ENCODE measurements around the gene SAXO2.
"Not testable (repeated sequence)": the region's sequence is repeated elsewhere in the genome, so short reads cannot be mapped to it uniquely, and the experiment has no call there.

Gene SAXO2

GRCh38 chr15:82317091-82317489 lies 54.5 kb downstream of the SAXO2 start:
- ChIA-PET CTCF (no interaction called here), POLR2A (no interaction called here)
- no peak for DNase-seq (ENCODE audit: low read depth, low spot score)
- no peak for TF ChIP-seq CTCF (IDR thresholded peaks at IDR 0.05; ENCODE audit: insufficient read depth, low read length, missing control alignments)
- H3K4me3 ChIP-seq (ENCODE audit: low read depth, low read length) = no peak overlapping the region

GRCh38 chr15:82317516-82317915 lies 54.9 kb downstream of the SAXO2 start:
- H3K4me3 ChIP-seq (ENCODE audit: low read depth, low read length); POLR2A ChIA-PET; CTCF ChIA-PET; DNase-seq (ENCODE audit: low read depth, low spot score): not testable (repeated sequence)

- CTCF ChIA-PET; DNase-seq (ENCODE audit: low read depth, low spot score); H3K4me3 ChIP-seq (ENCODE audit: low read depth, low read length): not testable (repeated sequence)
Measured at GRCh38 chr15:82318281-82318680, 55.7 kb downstream of the SAXO2 start.

GRCh38 chr15:82319522-82320278 lies 57.1 kb downstream of the SAXO2 start:
- CTCF ChIA-PET; DNase-seq (ENCODE audit: low read depth, low spot score); H3K4me3 ChIP-seq (ENCODE audit: low read depth, low read length); POLR2A ChIA-PET: not testable (repeated sequence)

More at GRCh38 chr15:82318281-82318680, 55.7 kb downstream of the SAXO2 start:
- POLR2A ChIA-PET = not testable (repeated sequence)

- POLR2A ChIA-PET; H3K4me3 ChIP-seq (ENCODE audit: low read depth, low read length); CTCF ChIA-PET; DNase-seq (ENCODE audit: low read depth, low spot score): not testable (repeated sequence)
Measured at GRCh38 chr15:82320861-82321260, 58.2 kb downstream of the SAXO2 start.

- CTCF ChIA-PET; H3K4me3 ChIP-seq (ENCODE audit: low read depth, low read length); DNase-seq (ENCODE audit: low read depth, low spot score); POLR2A ChIA-PET: not testable (repeated sequence)
Measured at GRCh38 chr15:82322488-82322887, 59.9 kb downstream of the SAXO2 start.

- POLR2A ChIA-PET; CTCF ChIA-PET; H3K4me3 ChIP-seq (ENCODE audit: low read depth, low read length); DNase-seq (ENCODE audit: low read depth, low spot score): not testable (repeated sequence)
Measured at GRCh38 chr15:82324831-82325230, 62.2 kb downstream of the SAXO2 start.

GRCh38 chr15:82325646-82326045 lies 63.0 kb downstream of the SAXO2 start:
- CTCF ChIA-PET; H3K4me3 ChIP-seq (ENCODE audit: low read depth, low read length); POLR2A ChIA-PET; DNase-seq (ENCODE audit: low read depth, low spot score): not testable (repeated sequence)

GRCh38 chr15:82326896-82327295 lies 64.3 kb downstream of the SAXO2 start:
- CTCF ChIA-PET; POLR2A ChIA-PET; H3K4me3 ChIP-seq (ENCODE audit: low read depth, low read length); DNase-seq (ENCODE audit: low read depth, low spot score): not testable (repeated sequence)

- H3K4me3 ChIP-seq (ENCODE audit: low read depth, low read length); POLR2A ChIA-PET; CTCF ChIA-PET; DNase-seq (ENCODE audit: low read depth, low spot score): not testable (repeated sequence)
Measured at GRCh38 chr15:82327372-82327771, 64.8 kb downstream of the SAXO2 start.

GRCh38 chr15:82329039-82329438 lies 66.4 kb downstream of the SAXO2 start:
- H3K4me3 ChIP-seq (ENCODE audit: low read depth, low read length); POLR2A ChIA-PET; CTCF ChIA-PET; DNase-seq (ENCODE audit: low read depth, low spot score): not testable (repeated sequence)

GRCh38 chr15:82330921-82331320 lies 68.3 kb downstream of the SAXO2 start:
- DNase-seq (ENCODE audit: low read depth, low spot score); POLR2A ChIA-PET; H3K4me3 ChIP-seq (ENCODE audit: low read depth, low read length); CTCF ChIA-PET: not testable (repeated sequence)

- H3K4me3 ChIP-seq (ENCODE audit: low read depth, low read length); CTCF ChIA-PET; DNase-seq (ENCODE audit: low read depth, low spot score); POLR2A ChIA-PET: not testable (repeated sequence)
Measured at GRCh38 chr15:82331576-82332304, 69.1 kb downstream of the SAXO2 start.

- H3K4me3 ChIP-seq (ENCODE audit: low read depth, low read length); DNase-seq (ENCODE audit: low read depth, low spot score); CTCF ChIA-PET; POLR2A ChIA-PET: not testable (repeated sequence)
Measured at GRCh38 chr15:82332711-82333602, 70.3 kb downstream of the SAXO2 start.
